Mucosa of rectum (tissue), 2 donors: Measurements from ENCODE around the gene RNF157.
A peak's percentile ranks its signal among the peaks of the same experiment; 100 is the strongest.

Source experiments
- H3K27ac ChIP-seq, 2 donors: one replicate each; pipeline ENCODE4 v1.7.0; 2013; ENCODE audit warnings: inconsistent platforms in 2 of 2, low read depth in 2 of 2, low read length in 2 of 2
- H3K27me3 ChIP-seq, 2 donors: one replicate each; pipeline ENCODE4 v1.7.0; 2013; ENCODE audit warnings: low read length in 2 of 2; ENCODE audit not compliant: control insufficient read depth in 2 of 2, insufficient read depth in 2 of 2
- H3K36me3 ChIP-seq, 2 donors: one replicate each; pipeline ENCODE4 v1.7.0; 2013; ENCODE audit warnings: low read length in 2 of 2; ENCODE audit not compliant: control insufficient read depth in 2 of 2, insufficient read depth in 2 of 2
- H3K4me1 ChIP-seq, 2 donors: one replicate each; pipeline ENCODE4 v1.7.0; 2013; ENCODE audit warnings: low read length in 2 of 2, mild to moderate bottlenecking in 1 of 2; ENCODE audit not compliant: control insufficient read depth in 2 of 2, insufficient read depth in 2 of 2
- H3K4me3 ChIP-seq, 2 donors: one replicate each; pipeline ENCODE4 v1.7.0; 2013; ENCODE audit warnings: low read length in 2 of 2
- H3K9ac ChIP-seq, 2 donors: one replicate each; pipeline ENCODE4 v1.7.0; 2013; ENCODE audit warnings: low read length in 2 of 2, low read depth in 1 of 2, mild to moderate bottlenecking in 1 of 2
- H3K9me3 ChIP-seq, 2 donors: one replicate each; pipeline ENCODE4 v1.7.0; 2013; ENCODE audit warnings: low read length in 2 of 2; ENCODE audit not compliant: control insufficient read depth in 2 of 2
- donor health status: healthy.
- donor health status: Normal muscosa, but diverticular disease.

Gene RNF157

GRCh38 chr17:76142039-76142584, 98.2 kb downstream of the RNF157 start:
- Histone ChIP-seq H3K4me3 (no peak overlapping the region), H3K36me3 (peaks cover 0 to 2% of the 10 kb centered on the region in 2 donors), H3K27ac (no peak overlapping the region), H3K9me3 (no peaks in the 10 kb centered on the region), H3K9ac (no peak overlapping the region), H3K27me3 (peaks cover 10 to 12% of the 10 kb centered on the region in 2 donors), H3K4me1 (peaks cover 18 to 31% of the 10 kb centered on the region in 2 donors)

GRCh38 chr17:76141212-76142038, 98.9 kb downstream of the RNF157 start, which contains the start of gene FOXJ1:
Gene FOXJ1, minus strand, starts transcription at chr17:76141245. Its CDS starts 850 bp downstream, at chr17:76140395.
- peak within 1 kb of the TSS; percentile 6 to 49 for H3K9ac ChIP-seq
- no peak within 1 kb of the TSS for H3K27ac ChIP-seq
- H3K9me3 ChIP-seq: no peaks in the 10 kb centered on the region
- peaks cover 0 to 2% of the 10 kb centered on the region in 2 donors for H3K36me3 ChIP-seq
- H3K27me3 ChIP-seq: peaks cover 10 to 12% of the 10 kb centered on the region in 2 donors
- peaks cover 18 to 31% of the 10 kb centered on the region in 2 donors for H3K4me1 ChIP-seq
- H3K4me3 ChIP-seq: peak within 1 kb of the TSS; percentile 56 to 69

GRCh38 chr17:76140661-76141211, 99.6 kb downstream of the RNF157 start:
- Histone ChIP-seq H3K4me3 (peak overlapping the region; percentile 56 to 69), H3K36me3 (peaks cover 0 to 2% of the 10 kb centered on the region in 2 donors), H3K4me1 (peaks cover 12 to 25% of the 10 kb centered on the region in 2 donors), H3K9me3 (no peaks in the 10 kb centered on the region), H3K9ac (no peak overlapping the region), H3K27me3 (peaks cover 10 to 12% of the 10 kb centered on the region in 2 donors), H3K27ac (no peak overlapping the region)

- peak overlapping the region in 1 of 2 donors; percentile 9 for H3K9ac ChIP-seq
- peaks cover 10 to 12% of the 10 kb centered on the region in 2 donors for H3K27me3 ChIP-seq
- peaks cover 0 to 2% of the 10 kb centered on the region in 2 donors for H3K36me3 ChIP-seq
- no peak overlapping the region for H3K27ac ChIP-seq
- H3K9me3 ChIP-seq: no peaks in the 10 kb centered on the region
- H3K4me3 ChIP-seq: peak overlapping the region; percentile 39 to 59
- peaks cover 12 to 21% of the 10 kb centered on the region in 2 donors for H3K4me1 ChIP-seq
These were observed 100.3 kb downstream of the RNF157 start for GRCh38 chr17:76139801-76140660.

GRCh38 chr17:76138896-76139752, 101.2 kb downstream of the RNF157 start:
- Histone ChIP-seq H3K9me3 (no peaks in the 10 kb centered on the region), H3K36me3 (no peaks in the 10 kb centered on the region), H3K4me3 (peak overlapping the region; percentile 39 to 59), H3K9ac (peak overlapping the region in 1 of 2 donors; percentile 9), H3K27me3 (peaks cover 10 to 12% of the 10 kb centered on the region in 2 donors), H3K4me1 (peaks cover 12 to 19% of the 10 kb centered on the region in 2 donors), H3K27ac (no peak overlapping the region)

- Histone ChIP-seq H3K27ac (no peak overlapping the region), H3K27me3 (peaks cover 10 to 12% of the 10 kb centered on the region in 2 donors), H3K4me3 (no peak overlapping the region), H3K4me1 (peaks cover 12 to 17% of the 10 kb centered on the region in 2 donors), H3K9me3 (no peaks in the 10 kb centered on the region), H3K36me3 (no peaks in the 10 kb centered on the region), H3K9ac (no peak overlapping the region)
These were observed 101.9 kb downstream of the RNF157 start for GRCh38 chr17:76138234-76138895.

GRCh38 chr17:76137351-76138233, 102.7 kb downstream of the RNF157 start:
- no peak overlapping the region for H3K4me3 ChIP-seq
- H3K9me3 ChIP-seq: no peaks in the 10 kb centered on the region
- peaks cover 10 to 12% of the 10 kb centered on the region in 2 donors for H3K27me3 ChIP-seq
- H3K36me3 ChIP-seq: no peaks in the 10 kb centered on the region
- peaks cover 17% of the 10 kb centered on the region in 2 donors for H3K4me1 ChIP-seq
- no peak overlapping the region for H3K9ac ChIP-seq
- no peak overlapping the region for H3K27ac ChIP-seq

GRCh38 chr17:76137001-76137350, 103.3 kb downstream of the RNF157 start:
- Histone ChIP-seq H3K27me3 (peaks cover 10 to 12% of the 10 kb centered on the region in 2 donors), H3K27ac (no peak overlapping the region)

More at GRCh38 chr17:76137001-76137350, 103.3 kb downstream of the RNF157 start:
- no peaks in the 10 kb centered on the region for H3K9me3 ChIP-seq
- no peaks in the 10 kb centered on the region for H3K36me3 ChIP-seq
- no peak overlapping the region for H3K4me3 ChIP-seq
- peaks cover 17% of the 10 kb centered on the region in 2 donors for H3K4me1 ChIP-seq
- H3K9ac ChIP-seq: no peak overlapping the region
